NCI-H1092 treated with DMSO at 0.1 percent for 48 hours (cell line): ENCODE measurements around the gene ACP7.
"Not testable (repeated sequence)": the region's sequence is repeated elsewhere in the genome, so short reads cannot be mapped to it uniquely, and the experiment has no call there.

Experiments used
- DNase-seq: peaks from one replicate; lab custom pipeline; 2025; lab: John Stamatoyannopoulos, UW

ACP7 gene

GRCh38 chr19:39110263-39110967, 26.2 kb downstream of the ACP7 start:
- peak; percentile 14 for DNase-seq

GRCh38 chr19:39111593-39112199, 27.5 kb downstream of the ACP7 start:
- no peak for DNase-seq

- no peak for DNase-seq
These were observed 28.2 kb downstream of the ACP7 start for GRCh38 chr19:39112338-39112890.

DNA sequence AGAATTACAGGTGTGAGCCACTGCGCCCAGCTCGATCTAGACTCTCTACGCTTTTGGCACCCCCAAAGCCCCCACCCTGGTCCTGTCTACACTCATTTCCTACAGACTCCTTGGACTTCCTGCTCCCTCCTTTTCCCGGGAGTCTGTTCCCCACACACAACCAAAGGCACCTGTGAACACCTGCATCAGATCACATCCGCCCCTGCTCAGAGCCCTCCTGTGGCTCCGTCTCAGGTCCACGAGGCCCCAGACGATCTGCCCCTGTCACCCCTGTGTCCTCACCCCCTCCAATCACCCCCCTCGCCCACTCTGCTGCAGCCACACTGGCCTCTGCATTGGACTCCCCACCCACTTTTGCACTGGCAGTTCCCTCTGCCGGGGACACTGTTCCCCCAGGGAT, 29.0 kb downstream of the ACP7 start:
- no peak for DNase-seq

DNA sequence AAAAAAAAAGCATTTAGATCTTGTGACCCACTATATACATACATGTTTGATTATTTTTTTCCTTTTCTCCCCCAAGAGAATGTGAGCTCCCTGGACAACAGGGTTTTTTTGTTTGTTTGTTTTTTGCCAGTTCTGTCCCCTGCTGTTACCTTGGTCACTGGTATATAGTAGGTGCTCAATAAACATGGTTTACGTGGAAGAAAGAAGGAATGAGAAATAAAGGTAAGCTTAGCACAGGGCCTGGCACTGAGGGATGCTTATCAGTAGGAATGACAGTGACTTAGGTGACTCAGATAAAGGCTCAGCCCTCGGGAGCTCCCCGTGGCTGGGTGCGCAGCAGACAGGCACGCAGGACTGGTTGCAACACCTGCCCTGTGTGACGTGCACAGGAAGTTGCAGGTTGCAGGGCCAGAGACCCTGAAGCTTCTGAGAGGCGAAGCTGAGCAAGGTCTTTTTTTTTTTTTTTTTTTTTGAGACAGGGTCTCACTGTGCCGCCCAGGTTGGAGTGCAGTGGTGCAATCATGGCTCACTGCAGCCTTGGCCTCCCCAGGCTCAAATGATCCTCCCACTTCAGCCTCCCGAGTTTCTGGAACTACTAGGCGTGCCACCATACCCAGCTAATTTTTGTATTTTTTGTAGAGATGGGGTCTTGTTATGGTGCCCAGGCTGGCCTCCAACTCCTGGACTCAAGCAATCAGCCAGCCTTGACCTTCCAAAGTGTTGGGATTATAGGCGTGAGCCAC, 31.1 kb downstream of the ACP7 start:
- no peak for DNase-seq

DNA sequence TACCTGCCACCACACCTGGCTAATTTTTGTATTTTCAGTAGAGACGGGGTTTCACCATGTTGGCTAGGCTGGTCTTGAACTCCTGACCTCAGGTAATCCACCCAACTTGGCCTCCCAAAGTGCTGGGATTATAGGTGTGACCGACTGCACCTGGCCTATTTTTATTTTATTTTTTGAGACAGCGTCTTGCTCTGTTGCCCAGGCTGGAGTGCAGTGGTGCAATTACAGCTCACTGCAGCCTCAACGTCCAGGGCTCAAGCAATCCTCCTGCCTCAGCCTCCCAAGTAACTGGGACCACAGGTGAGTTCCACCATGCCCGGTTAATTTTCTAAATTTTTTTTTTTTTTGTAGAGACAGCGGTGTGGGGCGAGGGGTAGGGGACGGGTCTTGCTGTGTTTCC, 32.9 kb downstream of the ACP7 start:
- not testable (repeated sequence) for DNase-seq

GRCh38 chr19:39119830-39120229, 35.7 kb downstream of the ACP7 start:
- no peak for DNase-seq

GRCh38 chr19:39122934-39123731, 39.0 kb downstream of the ACP7 start:
- no peak for DNase-seq

- no peak for DNase-seq
These were observed 40.1 kb downstream of the ACP7 start for GRCh38 chr19:39124136-39124764.

- no peak for DNase-seq
These were observed 41.0 kb downstream of the ACP7 start for GRCh38 chr19:39125199-39125553.

GRCh38 chr19:39125554-39126311, 41.6 kb downstream of the ACP7 start, which contains the start of gene PAK4:
PAK4 (plus strand) TSS chr19:39125786; CDS start chr19:39169554, 43,768 bp downstream.
- DNase-seq = peak; percentile 95

GRCh38 chr19:39126312-39127187, 42.4 kb downstream of the ACP7 start:
- DNase-seq = no peak

GRCh38 chr19:39127812-39128515, 43.8 kb downstream of the ACP7 start:
- no peak for DNase-seq

GRCh38 chr19:39128516-39129079, 44.4 kb downstream of the ACP7 start:
- DNase-seq = no peak

- no peak for DNase-seq
These were observed 44.9 kb downstream of the ACP7 start for GRCh38 chr19:39129116-39129515.

GRCh38 chr19:39130337-39131254, 46.4 kb downstream of the ACP7 start:
- no peak for DNase-seq

- DNase-seq = no peak
These were observed 47.1 kb downstream of the ACP7 start for GRCh38 chr19:39131255-39131755.
